H1 (cell line): ENCODE measurements around the gene PCDHGA1.
"Not testable (repeated sequence)": the region's sequence is repeated elsewhere in the genome, so short reads cannot be mapped to it uniquely, and the experiment has no call there.

Experiments used
- EP300 ChIP-seq, 2 experiments: IDR thresholded peaks; 1 replicate in 1 of 2; 2 replicates in 1 of 2; pipeline ENCODE4 v1.6.1; 2011 to 2012; ENCODE audit warnings: low read depth in 2 of 2, low read length in 2 of 2, mild to moderate bottlenecking in 2 of 2, borderline replicate concordance in 1 of 2, inconsistent platforms in 1 of 2, moderate library complexity in 1 of 2
- GABPA ChIP-seq: IDR thresholded peaks from 2 replicates; pipeline ENCODE4 v1.6.1; 2011; ENCODE audit warnings: mild to moderate bottlenecking, low read length, moderate library complexity, borderline replicate concordance; ENCODE audit not compliant: insufficient read depth
- HDAC2 ChIP-seq, 2 experiments: fragments of 300-600 bp in 1 of 2; sonication (generic) in 1 of 2; IDR thresholded peaks; 2 replicates each; pipeline ENCODE4 v1.6.1; 2011 to 2012; ENCODE audit warnings: low read depth in 2 of 2, low read length in 2 of 2, mild to moderate bottlenecking in 2 of 2, moderate library complexity in 2 of 2, borderline replicate concordance in 1 of 2, inconsistent platforms in 1 of 2
- POLR2A ChIP-seq, 2 experiments: IDR thresholded peaks; 1 replicate in 1 of 2; 2 replicates in 1 of 2; pipeline ENCODE4 v1.6.1; 2011; ENCODE audit warnings: low read depth in 2 of 2, low read length in 2 of 2, mild to moderate bottlenecking in 2 of 2; ENCODE audit errors: control extremely low read depth in 1 of 2

DNA sequence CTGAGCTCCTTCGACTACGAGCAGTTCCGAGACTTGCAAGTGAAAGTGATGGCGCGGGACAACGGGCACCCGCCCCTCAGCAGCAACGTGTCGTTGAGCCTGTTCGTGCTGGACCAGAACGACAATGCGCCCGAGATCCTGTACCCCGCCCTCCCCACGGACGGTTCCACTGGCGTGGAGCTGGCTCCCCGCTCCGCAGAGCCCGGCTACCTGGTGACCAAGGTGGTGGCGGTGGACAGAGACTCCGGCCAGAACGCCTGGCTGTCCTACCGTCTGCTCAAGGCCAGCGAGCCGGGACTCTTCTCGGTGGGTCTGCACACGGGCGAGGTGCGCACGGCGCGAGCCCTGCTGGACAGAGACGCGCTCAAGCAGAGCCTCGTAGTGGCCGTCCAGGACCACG lies 102.0 kb downstream of the PCDHGA1 start:
- TF ChIP-seq POLR2A (IDR thresholded peaks at IDR 0.05; ENCODE audit: control extremely low read depth in 1 of 2, low read depth in 2 of 2, low read length in 2 of 2); HDAC2 (IDR thresholded peaks at IDR 0.05; ENCODE audit: borderline replicate concordance in 1 of 2, low read depth in 2 of 2, low read length in 2 of 2); GABPA; EP300 (IDR thresholded peaks at IDR 0.05; ENCODE audit: borderline replicate concordance in 1 of 2, low read depth in 2 of 2, low read length in 2 of 2): not testable (repeated sequence)
